GM12878 (cell line): ENCODE results near the gene BRD2. TPM values are rescaled to one million over a fixed set of nuclear protein-coding genes. Genes with fewer than 3 reads are reported as not detected.

ENCODE experiments used
- CHD4 ChIP-seq: fragments of 200-600 bp; sonication (generic); IDR thresholded peaks from 2 replicates; pipeline ENCODE4 v1.6.1; 2016; ENCODE audit warnings: mild to moderate bottlenecking
- DPF2 ChIP-seq: fragments of 450-650 bp; IDR thresholded peaks from 2 replicates; pipeline ENCODE4 v1.6.1; 2017; ENCODE audit warnings: mild to moderate bottlenecking
- FOXK2 ChIP-seq: fragments of 450-650 bp; IDR thresholded peaks from 2 replicates; pipeline ENCODE4 v1.6.1; 2017; ENCODE audit warnings: mild to moderate bottlenecking, moderate library complexity
- HDAC6 ChIP-seq: fragments of 200-600 bp; sonication (generic); IDR thresholded peaks from one replicate; pipeline ENCODE4 v1.8.0; 2017; ENCODE audit warnings: antibody characterized with exemption; ENCODE audit not compliant: unreplicated experiment
- IKZF1 ChIP-seq: fragments of 450-650 bp; conservative IDR thresholded peaks from 2 replicates; pipeline ENCODE4 v1.6.1; 2017; ENCODE audit warnings: antibody characterized with exemption, mild to moderate bottlenecking
- MEF2B ChIP-seq: fragments of 450-650 bp; IDR thresholded peaks from 2 replicates; pipeline ENCODE4 v1.6.1; 2018; ENCODE audit warnings: mild to moderate bottlenecking, moderate library complexity; ENCODE audit not compliant: partially characterized antibody, poor library complexity, severe bottlenecking
- NBN ChIP-seq: fragments of 450-650 bp; IDR thresholded peaks from 2 replicates; pipeline ENCODE4 v1.6.1; 2016
- NR2C1 ChIP-seq: fragments of 450-650 bp; IDR thresholded peaks from 2 replicates; pipeline ENCODE4 v1.6.1; 2017; ENCODE audit warnings: antibody characterized with exemption, mild to moderate bottlenecking, moderate library complexity
- NR2F1 ChIP-seq: fragments of 450-650 bp; conservative IDR thresholded peaks from 2 replicates; pipeline ENCODE4 v1.6.1; 2017; ENCODE audit warnings: mild to moderate bottlenecking
- PML ChIP-seq: IDR thresholded peaks from 2 replicates; pipeline ENCODE4 v1.6.1; 2012; ENCODE audit warnings: low read length, inconsistent platforms
- POU2F2 ChIP-seq: IDR thresholded peaks from 3 replicates; pipeline ENCODE4 v1.6.1; 2011; ENCODE audit warnings: low read depth, mild to moderate bottlenecking, low read length, borderline replicate concordance
- RCOR1 ChIP-seq: conservative IDR thresholded peaks from 2 replicates; pipeline ENCODE4 v1.6.1; 2012; ENCODE audit warnings: low read depth, low read length, improper control_type of control experiment
- SIN3A ChIP-seq: IDR thresholded peaks from 2 replicates; pipeline ENCODE4 v1.6.1; 2012; ENCODE audit warnings: low read depth, low read length, improper control_type of control experiment
- SRF ChIP-seq, 2 experiments: IDR thresholded peaks; 2 replicates each; pipeline ENCODE4 v1.6.1; 2011; ENCODE audit warnings: low read depth in 2 of 2, low read length in 2 of 2, mild to moderate bottlenecking in 1 of 2, moderate library complexity in 1 of 2
- TARDBP ChIP-seq: IDR thresholded peaks from 2 replicates; pipeline ENCODE4 v1.6.1; 2016; ENCODE audit warnings: borderline replicate concordance
- polyA plus RNA-seq, 11 experiments: library from polyadenylated mRNA; depleted of rRNA in 4 of 11; unstranded in 6 of 11; stranded (reverse) in 5 of 11; fragments of >200 nt; fragmentation: Nextera tagmentation in 4 of 11; fragmentation: Illumina TruSeq in 1 of 11; extraction: Ambion mirVana in 4 of 11; extraction: Trizol in 1 of 11; gene quantifications; 1 replicate in 1 of 11; 2 replicates in 10 of 11; pipeline versions ENCODE4 v1.2.1 to v1.2.3, GENCODE V29; 2011 to 2016; ENCODE audit warnings: inconsistent platforms in 2 of 11, missing spikeins in 2 of 11, low read depth in 1 of 11
- total RNA-seq, 4 experiments: library from RNA; depleted of rRNA in 3 of 4; stranded (reverse); fragments of >200 nt in 3 of 4; fragmentation: Illumina TruSeq in 1 of 4; extraction: Trizol in 1 of 4; gene quantifications; 2 replicates each; pipeline versions ENCODE4 v1.2.1 to v1.2.3, GENCODE V29; 2013 to 2021
- TF ChIP-seq, protein P1 (sequence below), 3 experiments: IDR thresholded peaks in 2 of 3; conservative IDR thresholded peaks in 1 of 3; 2 replicates each; pipeline ENCODE4 v1.5.1; 2011; ENCODE audit warnings: low read depth in 3 of 3, low read length in 3 of 3, mild to moderate bottlenecking in 3 of 3, control low read depth in 2 of 3, moderate library complexity in 2 of 3, inconsistent platforms in 1 of 3, mixed read lengths in 1 of 3; ENCODE audit not compliant: control insufficient read depth in 2 of 3, insufficient read depth in 1 of 3; ENCODE audit errors: extremely low read depth in 1 of 3
- TF ChIP-seq, protein P2 (sequence below): IDR thresholded peaks from 2 replicates; pipeline ENCODE4 v1.6.1; 2011; ENCODE audit warnings: borderline replicate concordance, low read depth, mild to moderate bottlenecking, moderate library complexity, mixed read lengths, low read length; ENCODE audit not compliant: insufficient read depth; ENCODE audit errors: extremely low read length
- TF ChIP-seq, protein P3 (sequence below): IDR thresholded peaks from 2 replicates; pipeline ENCODE4 v1.6.1; 2011; ENCODE audit warnings: low read depth, low read length, improper control_type of control experiment, borderline replicate concordance
- TF ChIP-seq, protein P4 (sequence below): fragments of 450-650 bp; IDR thresholded peaks from 2 replicates; pipeline ENCODE4 v1.6.1; 2017; ENCODE audit warnings: mild to moderate bottlenecking, moderate library complexity
- TF ChIP-seq, protein P5 (sequence below): fragments of 450-650 bp; IDR thresholded peaks from 2 replicates; pipeline ENCODE4 v1.6.1; 2018; ENCODE audit warnings: borderline replicate concordance, mild to moderate bottlenecking; ENCODE audit not compliant: partially characterized antibody

The BRD2 gene
- total and polyA plus RNA-seq, 10 of the 15 experiments (the other 5 are each of a cell fraction or from before 2014, with no cell fraction given): 32.2 to 239 (median 139) TPM

DNA sequence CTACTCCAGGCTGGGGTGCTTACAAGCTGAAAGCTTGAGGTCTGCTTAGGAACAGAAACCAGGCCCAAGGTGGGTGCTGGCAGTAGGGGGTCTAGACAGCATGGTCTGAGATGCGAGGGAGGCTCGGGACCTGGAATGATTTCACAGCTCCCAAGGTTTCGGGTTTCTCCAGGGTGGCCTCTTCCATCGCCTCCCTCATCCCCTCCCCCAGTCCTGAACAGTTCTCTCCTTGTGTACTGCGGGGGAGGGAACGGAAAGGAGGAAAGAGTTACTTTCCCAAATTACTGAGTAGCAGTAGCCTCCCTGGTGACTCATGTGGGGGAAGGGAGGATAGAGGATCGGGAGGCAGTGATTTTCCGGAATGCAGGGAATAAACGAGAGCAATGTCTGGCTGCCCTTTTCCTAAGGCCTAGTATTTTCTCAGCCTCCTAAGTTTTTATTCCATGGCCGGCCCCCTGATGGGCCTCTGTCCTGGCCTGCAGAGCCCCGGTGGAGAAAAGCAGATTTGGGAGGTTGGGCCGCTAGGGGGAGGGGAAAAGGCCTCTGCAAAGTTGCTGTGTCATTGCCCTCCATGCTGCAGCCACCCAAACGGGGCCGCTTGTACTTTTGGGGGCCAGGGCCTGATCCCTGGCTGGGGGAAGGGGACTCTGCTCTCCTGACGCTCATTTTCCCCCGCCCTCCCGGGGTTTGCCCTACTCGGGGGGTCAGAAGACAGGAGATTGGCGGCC is 1.5 kb downstream of the BRD2 start (continued):
- TF ChIP-seq, protein P1, sequence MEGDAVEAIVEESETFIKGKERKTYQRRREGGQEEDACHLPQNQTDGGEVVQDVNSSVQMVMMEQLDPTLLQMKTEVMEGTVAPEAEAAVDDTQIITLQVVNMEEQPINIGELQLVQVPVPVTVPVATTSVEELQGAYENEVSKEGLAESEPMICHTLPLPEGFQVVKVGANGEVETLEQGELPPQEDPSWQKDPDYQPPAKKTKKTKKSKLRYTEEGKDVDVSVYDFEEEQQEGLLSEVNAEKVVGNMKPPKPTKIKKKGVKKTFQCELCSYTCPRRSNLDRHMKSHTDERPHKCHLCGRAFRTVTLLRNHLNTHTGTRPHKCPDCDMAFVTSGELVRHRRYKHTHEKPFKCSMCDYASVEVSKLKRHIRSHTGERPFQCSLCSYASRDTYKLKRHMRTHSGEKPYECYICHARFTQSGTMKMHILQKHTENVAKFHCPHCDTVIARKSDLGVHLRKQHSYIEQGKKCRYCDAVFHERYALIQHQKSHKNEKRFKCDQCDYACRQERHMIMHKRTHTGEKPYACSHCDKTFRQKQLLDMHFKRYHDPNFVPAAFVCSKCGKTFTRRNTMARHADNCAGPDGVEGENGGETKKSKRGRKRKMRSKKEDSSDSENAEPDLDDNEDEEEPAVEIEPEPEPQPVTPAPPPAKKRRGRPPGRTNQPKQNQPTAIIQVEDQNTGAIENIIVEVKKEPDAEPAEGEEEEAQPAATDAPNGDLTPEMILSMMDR (IDR thresholded peaks at IDR 0.05 in 2 of 3, conservative IDR thresholded peaks at IDR 0.05 in 1 of 3; ENCODE audit: control insufficient read depth in 2 of 3, extremely low read depth in 1 of 3, insufficient read depth in 1 of 3, low read depth in 3 of 3, low read length in 3 of 3): peak; percentile 9 to 19 (median 18); a peak in 4 of 6 replicates
- no peak; the same call in 1 of the 2 replicates for TF ChIP-seq NBN
- TF ChIP-seq, protein P2, sequence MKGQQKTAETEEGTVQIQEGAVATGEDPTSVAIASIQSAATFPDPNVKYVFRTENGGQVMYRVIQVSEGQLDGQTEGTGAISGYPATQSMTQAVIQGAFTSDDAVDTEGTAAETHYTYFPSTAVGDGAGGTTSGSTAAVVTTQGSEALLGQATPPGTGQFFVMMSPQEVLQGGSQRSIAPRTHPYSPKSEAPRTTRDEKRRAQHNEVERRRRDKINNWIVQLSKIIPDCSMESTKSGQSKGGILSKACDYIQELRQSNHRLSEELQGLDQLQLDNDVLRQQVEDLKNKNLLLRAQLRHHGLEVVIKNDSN: no peak
- TF ChIP-seq SIN3A: no peak
- no peak for TF ChIP-seq SRF (IDR thresholded peaks at IDR 0.05; ENCODE audit: low read depth in 2 of 2, low read length in 2 of 2)
- TF ChIP-seq, protein P3, sequence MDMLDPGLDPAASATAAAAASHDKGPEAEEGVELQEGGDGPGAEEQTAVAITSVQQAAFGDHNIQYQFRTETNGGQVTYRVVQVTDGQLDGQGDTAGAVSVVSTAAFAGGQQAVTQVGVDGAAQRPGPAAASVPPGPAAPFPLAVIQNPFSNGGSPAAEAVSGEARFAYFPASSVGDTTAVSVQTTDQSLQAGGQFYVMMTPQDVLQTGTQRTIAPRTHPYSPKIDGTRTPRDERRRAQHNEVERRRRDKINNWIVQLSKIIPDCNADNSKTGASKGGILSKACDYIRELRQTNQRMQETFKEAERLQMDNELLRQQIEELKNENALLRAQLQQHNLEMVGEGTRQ: no peak
- peak; percentile 50; the same call in 1 of the 2 replicates for TF ChIP-seq NR2F1
- peak; percentile 62; the same call in 1 of the 2 replicates for TF ChIP-seq IKZF1
- TF ChIP-seq, protein P4, sequence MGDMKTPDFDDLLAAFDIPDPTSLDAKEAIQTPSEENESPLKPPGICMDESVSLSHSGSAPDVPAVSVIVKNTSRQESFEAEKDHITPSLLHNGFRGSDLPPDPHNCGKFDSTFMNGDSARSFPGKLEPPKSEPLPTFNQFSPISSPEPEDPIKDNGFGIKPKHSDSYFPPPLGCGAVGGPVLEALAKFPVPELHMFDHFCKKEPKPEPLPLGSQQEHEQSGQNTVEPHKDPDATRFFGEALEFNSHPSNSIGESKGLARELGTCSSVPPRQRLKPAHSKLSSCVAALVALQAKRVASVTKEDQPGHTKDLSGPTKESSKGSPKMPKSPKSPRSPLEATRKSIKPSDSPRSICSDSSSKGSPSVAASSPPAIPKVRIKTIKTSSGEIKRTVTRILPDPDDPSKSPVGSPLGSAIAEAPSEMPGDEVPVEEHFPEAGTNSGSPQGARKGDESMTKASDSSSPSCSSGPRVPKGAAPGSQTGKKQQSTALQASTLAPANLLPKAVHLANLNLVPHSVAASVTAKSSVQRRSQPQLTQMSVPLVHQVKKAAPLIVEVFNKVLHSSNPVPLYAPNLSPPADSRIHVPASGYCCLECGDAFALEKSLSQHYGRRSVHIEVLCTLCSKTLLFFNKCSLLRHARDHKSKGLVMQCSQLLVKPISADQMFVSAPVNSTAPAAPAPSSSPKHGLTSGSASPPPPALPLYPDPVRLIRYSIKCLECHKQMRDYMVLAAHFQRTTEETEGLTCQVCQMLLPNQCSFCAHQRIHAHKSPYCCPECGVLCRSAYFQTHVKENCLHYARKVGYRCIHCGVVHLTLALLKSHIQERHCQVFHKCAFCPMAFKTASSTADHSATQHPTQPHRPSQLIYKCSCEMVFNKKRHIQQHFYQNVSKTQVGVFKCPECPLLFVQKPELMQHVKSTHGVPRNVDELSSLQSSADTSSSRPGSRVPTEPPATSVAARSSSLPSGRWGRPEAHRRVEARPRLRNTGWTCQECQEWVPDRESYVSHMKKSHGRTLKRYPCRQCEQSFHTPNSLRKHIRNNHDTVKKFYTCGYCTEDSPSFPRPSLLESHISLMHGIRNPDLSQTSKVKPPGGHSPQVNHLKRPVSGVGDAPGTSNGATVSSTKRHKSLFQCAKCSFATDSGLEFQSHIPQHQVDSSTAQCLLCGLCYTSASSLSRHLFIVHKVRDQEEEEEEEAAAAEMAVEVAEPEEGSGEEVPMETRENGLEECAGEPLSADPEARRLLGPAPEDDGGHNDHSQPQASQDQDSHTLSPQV: no peak
- no peak for TF ChIP-seq TARDBP
- TF ChIP-seq HDAC6: peak; percentile 11
- TF ChIP-seq, protein P5, sequence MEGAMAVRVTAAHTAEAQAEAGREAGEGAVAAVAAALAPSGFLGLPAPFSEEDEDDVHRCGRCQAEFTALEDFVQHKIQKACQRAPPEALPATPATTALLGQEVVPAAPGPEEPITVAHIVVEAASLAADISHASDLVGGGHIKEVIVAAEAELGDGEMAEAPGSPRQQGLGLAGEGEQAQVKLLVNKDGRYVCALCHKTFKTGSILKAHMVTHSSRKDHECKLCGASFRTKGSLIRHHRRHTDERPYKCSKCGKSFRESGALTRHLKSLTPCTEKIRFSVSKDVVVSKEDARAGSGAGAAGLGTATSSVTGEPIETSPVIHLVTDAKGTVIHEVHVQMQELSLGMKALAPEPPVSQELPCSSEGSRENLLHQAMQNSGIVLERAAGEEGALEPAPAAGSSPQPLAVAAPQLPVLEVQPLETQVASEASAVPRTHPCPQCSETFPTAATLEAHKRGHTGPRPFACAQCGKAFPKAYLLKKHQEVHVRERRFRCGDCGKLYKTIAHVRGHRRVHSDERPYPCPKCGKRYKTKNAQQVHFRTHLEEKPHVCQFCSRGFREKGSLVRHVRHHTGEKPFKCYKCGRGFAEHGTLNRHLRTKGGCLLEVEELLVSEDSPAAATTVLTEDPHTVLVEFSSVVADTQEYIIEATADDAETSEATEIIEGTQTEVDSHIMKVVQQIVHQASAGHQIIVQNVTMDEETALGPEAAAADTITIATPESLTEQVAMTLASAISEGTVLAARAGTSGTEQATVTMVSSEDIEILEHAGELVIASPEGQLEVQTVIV: no peak
- TF ChIP-seq FOXK2: no peak
- no peak for TF ChIP-seq DPF2
- TF ChIP-seq NR2C1: 0 out of 2 replicates have a peak, but pooled peaks have one; percentile 47
- peak; percentile 26; the same call in 1 of the 3 replicates for TF ChIP-seq POU2F2
- TF ChIP-seq MEF2B: no peak
- TF ChIP-seq CHD4: no peak
- no peak for TF ChIP-seq PML
- no peak for TF ChIP-seq RCOR1
